B cell (primary cell): ENCODE results near the gene MTFMT. TPM values are rescaled to one million over a fixed set of nuclear protein-coding genes. Genes with fewer than 3 reads are reported as not detected.

Source experiments
- ATAC-seq: fragments of 200-7000 bp; cut with Tn5 transposase; one replicate; pipeline ENCODE4 v1.10.0; 2021; ENCODE audit warnings: low read depth, mild to moderate bottlenecking, moderate number of reproducible peaks, moderate library complexity
- CTCF ChIA-PET: fragments of 350-600 bp; sonication (Branson Sonifier 250); formaldehyde crosslinking; loops from one replicate; lab custom pipeline; 2021; ENCODE audit warnings: antibody characterized with exemption, inconsistent platforms; lab: Charles Lee
- POLR2A ChIA-PET: fragments of 350-600 bp; sonication (Branson Sonifier 250); formaldehyde crosslinking; loops from one replicate; lab custom pipeline; 2021; ENCODE audit warnings: antibody characterized with exemption; lab: Charles Lee
- DNase-seq: peaks from one replicate; pipeline ENCODE4 v3.0.0; 2013
- H2AFZ ChIP-seq: 2 replicates; pipeline ENCODE4 v1.6.1; 2012; ENCODE audit warnings: mild to moderate bottlenecking, low read depth, low read length; ENCODE audit not compliant: insufficient read depth, poor library complexity, severe bottlenecking
- H3K27ac ChIP-seq, 2 donors: 1 replicate in 1 of 2; 2 replicates in 1 of 2; pipeline ENCODE4 v1.5.1; 2012 to 2013; ENCODE audit warnings: low read length in 2 of 2, mild to moderate bottlenecking in 2 of 2, moderate library complexity in 1 of 2
- H3K27me3 ChIP-seq, 4 experiments: fragments of 200-600 bp in 1 of 4; sonication (generic) in 1 of 4; replicated peaks in 1 of 4; 1 replicate in 2 of 4; 2 replicates in 2 of 4; pipeline versions ENCODE4 v1.6.1 to v1.7.0; 2013 to 2016; ENCODE audit warnings: low read length in 3 of 4, mild to moderate bottlenecking in 2 of 4, mixed read lengths in 1 of 4, moderate library complexity in 1 of 4; ENCODE audit not compliant: insufficient read depth in 4 of 4, control insufficient read depth in 3 of 4; ENCODE audit errors: control extremely low read depth in 1 of 4
- H3K36me3 ChIP-seq, 2 experiments: replicated peaks in 1 of 2; 1 replicate in 1 of 2; 2 replicates in 1 of 2; pipeline versions ENCODE4 v1.6.1 to v1.7.1; 2013; ENCODE audit warnings: low read length in 1 of 2; ENCODE audit not compliant: insufficient read depth in 2 of 2, control insufficient read depth in 1 of 2; ENCODE audit errors: control extremely low read depth in 1 of 2, extremely low read depth in 1 of 2
- H3K4me1 ChIP-seq, 2 donors: fragments of 200-600 bp in 1 of 2; sonication (generic) in 1 of 2; 1 replicate in 1 of 2; 2 replicates in 1 of 2; pipeline versions ENCODE4 v1.5.1 to v1.6.1; 2013 to 2017; ENCODE audit warnings: low read length in 2 of 2; ENCODE audit not compliant: control insufficient read depth in 2 of 2, insufficient read depth in 2 of 2
- H3K4me2 ChIP-seq: replicated peaks from 2 replicates; pipeline ENCODE3; 2012; ENCODE audit warnings: mild to moderate bottlenecking, low read depth, low read length; ENCODE audit not compliant: poor library complexity, severe bottlenecking
- H3K4me3 ChIP-seq, 5 experiments: fragments of 200-600 bp in 1 of 5; sonication (generic) in 1 of 5; 1 replicate in 3 of 5; 2 replicates in 2 of 5; pipeline versions ENCODE4 v1.5.1 to v1.7.0; 2011 to 2016; ENCODE audit warnings: low read length in 4 of 5, mild to moderate bottlenecking in 4 of 5, low read depth in 2 of 5, control low read depth in 1 of 5, moderate library complexity in 1 of 5; ENCODE audit not compliant: insufficient read depth in 1 of 5; ENCODE audit errors: control extremely low read depth in 1 of 5, extremely low read depth in 1 of 5
- H3K79me2 ChIP-seq: fragments of 200-600 bp; sonication (generic); one replicate; pipeline ENCODE4 v1.6.0; 2016; ENCODE audit warnings: low read length; ENCODE audit not compliant: control insufficient read depth, insufficient read depth
- H3K9ac ChIP-seq: fragments of 200-600 bp; sonication (generic); 2 replicates; pipeline ENCODE4 v1.6.1; 2017; ENCODE audit warnings: mild to moderate bottlenecking, low read length, moderate library complexity
- H3K9me3 ChIP-seq, 3 donors: one replicate each; pipeline versions ENCODE4 v1.6.1 to v1.7.1; 2013; ENCODE audit warnings: low read length in 2 of 3; ENCODE audit not compliant: control insufficient read depth in 2 of 3, insufficient read depth in 1 of 3; ENCODE audit errors: control extremely low read depth in 1 of 3
- H4K20me1 ChIP-seq: 2 replicates; pipeline ENCODE4 v1.6.0; 2012; ENCODE audit warnings: mild to moderate bottlenecking, low read length; ENCODE audit not compliant: insufficient read depth, control insufficient read depth, poor library complexity, severe bottlenecking
- H3K27ac Mint-ChIP-seq: one replicate; pipeline ENCODE4 v1.8.0; 2021; ENCODE audit warnings: mixed read lengths
- H3K27me3 Mint-ChIP-seq: one replicate; pipeline ENCODE4 v1.8.0; 2021; ENCODE audit warnings: mixed read lengths
- H3K4me1 Mint-ChIP-seq: one replicate; pipeline ENCODE4 v1.8.0; 2021; ENCODE audit warnings: mixed read lengths
- H3K4me3 Mint-ChIP-seq: one replicate; pipeline ENCODE4 v1.8.0; 2021; ENCODE audit warnings: mixed read lengths
- H3K9me3 Mint-ChIP-seq: one replicate; pipeline ENCODE4 v1.8.0; 2022; ENCODE audit warnings: mixed read lengths; ENCODE audit not compliant: insufficient read depth
- EZH2 ChIP-seq: IDR thresholded peaks from 2 replicates; pipeline ENCODE4 v1.6.1; 2012; ENCODE audit warnings: borderline replicate concordance, low read depth, mild to moderate bottlenecking, moderate library complexity, low read length; ENCODE audit not compliant: insufficient read depth, poor library complexity, severe bottlenecking
- WGBS: methylation state at CpG from one replicate; pipeline ENCODE4 v1.1.5; 2013; ENCODE audit warnings: missing lambda C conversion rate; ENCODE audit not compliant: insufficient coverage; 5-methylcytosine and 5-hydroxymethylcytosine counted together
- intact Hi-C: fragments of 100-400 bp; cut with micrococcal nuclease; formaldehyde crosslinking; loops from one replicate; pipeline ENCODE4 v1.10.0; 2022
- polyA plus RNA-seq: library from polyadenylated mRNA; depleted of rRNA; stranded (reverse); fragments of >200 nt; gene quantifications from 2 replicates; pipeline ENCODE4 v1.2.3, GENCODE V29; 2012
- total RNA-seq, 2 donors: library from RNA; stranded (reverse); fragments of 120-200 nt in 1 of 2; gene quantifications; 1 replicate in 1 of 2; 2 replicates in 1 of 2; pipeline versions ENCODE4 v1.2.3 to v1.2.4, GENCODE V29; 2013 to 2022
- TF ChIP-seq, protein P1 (sequence below): fragments of 200-600 bp; IDR thresholded peaks from one replicate; pipeline ENCODE4 v1.8.0; 2022; ENCODE audit warnings: antibody characterized with exemption, mild to moderate bottlenecking

Gene MTFMT
- total and polyA plus RNA-seq, 2 donors (not counting 1 experiment from before 2014, with no cell fraction given), result 10.0 to 14.3 TPM

DNA sequence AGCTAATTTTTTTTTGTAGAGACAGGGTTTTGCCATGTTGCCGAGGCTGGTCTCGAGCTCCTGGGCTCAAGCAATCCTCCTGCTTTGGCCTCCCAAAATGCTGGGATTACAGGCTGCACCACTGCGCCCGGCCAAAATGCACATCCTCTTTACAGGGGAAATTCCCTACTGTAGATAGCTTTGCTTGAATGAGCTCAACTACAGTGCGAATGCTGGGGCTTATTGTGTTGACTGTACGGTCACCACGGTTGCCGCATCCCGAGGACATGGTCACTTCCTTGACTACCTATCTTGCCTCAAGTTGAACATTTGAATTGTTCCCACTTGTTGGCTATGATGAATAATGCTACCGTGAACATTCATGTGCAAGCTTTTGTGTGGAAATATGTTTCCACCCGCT lies 5.3 kb upstream of the MTFMT start:
- Histone ChIP-seq H3K27ac (no peak overlapping the region), H3K36me3 (no peaks in the 10 kb centered on the region), H3K4me3 (no peak overlapping the region), H3K9ac (no peak overlapping the region), H3K79me2 (peaks cover 5% of the 10 kb centered on the region), H4K20me1 (no peaks in the 10 kb centered on the region), H3K4me1 (peaks cover 8 to 20% of the 10 kb centered on the region in 2 donors), H3K27me3 (peaks cover 0 to 3% (median 0%) of the 10 kb centered on the region in 4 experiments), H2AFZ (no peak overlapping the region), H3K4me2 (no peak overlapping the region), H3K9me3 (no peaks in the 10 kb centered on the region)
- ATAC-seq (no peak), DNase-seq (no peak)
- H3K9me3 Mint-ChIP-seq, result no peaks in the 10 kb centered on the region
- no peak overlapping the region for H3K4me3 Mint-ChIP-seq
- no peak overlapping the region for H3K27ac Mint-ChIP-seq
- ChIA-PET POLR2A (interaction anchor here (0.7 kb wide), 1 partner anchor 55 kb away, joined by 5 read pairs; no protein-coding TSS in a partner anchor), CTCF (interaction anchor here (0.7 to 2.7 kb wide), 16 partner anchors 9 to 357 kb away, joined by 3 to 19 read pairs (median 4); partner anchors contain the start of genes CLPX, KBTBD13 and PARP16)
- intact Hi-C loops, result no loop called here
- H3K4me1 Mint-ChIP-seq, result peaks cover 14% of the 10 kb centered on the region
- 97% methylated on average over 9 of the region's 11 CpGs for WGBS
- TF ChIP-seq EZH2, result no peak
- TF ChIP-seq, protein P1, sequence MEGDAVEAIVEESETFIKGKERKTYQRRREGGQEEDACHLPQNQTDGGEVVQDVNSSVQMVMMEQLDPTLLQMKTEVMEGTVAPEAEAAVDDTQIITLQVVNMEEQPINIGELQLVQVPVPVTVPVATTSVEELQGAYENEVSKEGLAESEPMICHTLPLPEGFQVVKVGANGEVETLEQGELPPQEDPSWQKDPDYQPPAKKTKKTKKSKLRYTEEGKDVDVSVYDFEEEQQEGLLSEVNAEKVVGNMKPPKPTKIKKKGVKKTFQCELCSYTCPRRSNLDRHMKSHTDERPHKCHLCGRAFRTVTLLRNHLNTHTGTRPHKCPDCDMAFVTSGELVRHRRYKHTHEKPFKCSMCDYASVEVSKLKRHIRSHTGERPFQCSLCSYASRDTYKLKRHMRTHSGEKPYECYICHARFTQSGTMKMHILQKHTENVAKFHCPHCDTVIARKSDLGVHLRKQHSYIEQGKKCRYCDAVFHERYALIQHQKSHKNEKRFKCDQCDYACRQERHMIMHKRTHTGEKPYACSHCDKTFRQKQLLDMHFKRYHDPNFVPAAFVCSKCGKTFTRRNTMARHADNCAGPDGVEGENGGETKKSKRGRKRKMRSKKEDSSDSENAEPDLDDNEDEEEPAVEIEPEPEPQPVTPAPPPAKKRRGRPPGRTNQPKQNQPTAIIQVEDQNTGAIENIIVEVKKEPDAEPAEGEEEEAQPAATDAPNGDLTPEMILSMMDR, result no peak
- peaks cover 9% of the 10 kb centered on the region for H3K27me3 Mint-ChIP-seq

DNA sequence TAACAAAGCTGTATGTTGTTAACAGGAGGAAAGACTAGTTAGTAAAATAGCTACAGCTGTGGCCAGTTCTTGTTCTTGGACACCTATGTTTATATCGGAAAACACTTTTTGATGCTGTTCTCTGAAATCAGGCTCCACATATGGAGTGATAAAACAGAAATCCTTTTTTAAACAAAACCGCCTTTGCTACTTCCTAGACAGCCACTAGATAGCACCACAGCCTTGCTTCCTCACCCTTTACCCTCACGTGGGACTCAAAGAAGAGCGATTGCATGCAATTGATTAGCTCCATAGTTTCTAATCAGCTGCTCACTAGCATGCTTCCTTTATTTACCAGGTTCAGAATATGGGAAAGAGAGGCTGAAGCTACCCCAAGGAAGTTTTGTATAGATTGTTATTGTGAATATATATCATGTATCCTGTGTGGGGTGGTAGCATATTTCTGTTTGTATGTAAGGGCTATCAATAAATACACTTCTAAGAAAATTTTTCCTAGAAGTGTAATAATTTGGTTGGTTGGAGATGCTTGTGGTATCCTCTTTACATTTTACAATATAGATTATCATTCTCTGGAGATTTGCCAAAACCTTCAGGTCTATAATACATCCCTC lies 4.3 kb upstream of the MTFMT start:
- no peaks in the 10 kb centered on the region for H3K36me3 ChIP-seq
- 0% methylated on average over 3 of the region's 4 CpGs for WGBS
- H3K4me1 ChIP-seq, result peaks cover 8 to 21% of the 10 kb centered on the region in 2 donors
- H3K4me2 ChIP-seq, result peak overlapping the region; percentile 48
- Mint-ChIP-seq H3K27ac (no peak overlapping the region), H3K4me3 (no peak overlapping the region), H3K9me3 (no peaks in the 10 kb centered on the region), H3K4me1 (peaks cover 14% of the 10 kb centered on the region), H3K27me3 (peaks cover 9% of the 10 kb centered on the region)
- H4K20me1 ChIP-seq, result no peaks in the 10 kb centered on the region
- no peak overlapping the region for H3K4me3 ChIP-seq
- no peak for TF ChIP-seq EZH2
- TF ChIP-seq, protein P1, result no peak
- ATAC-seq (no peak), DNase-seq (peak; percentile 63)
- peaks cover 0 to 3% (median 0%) of the 10 kb centered on the region in 4 experiments for H3K27me3 ChIP-seq
- no peaks in the 10 kb centered on the region for H3K9me3 ChIP-seq
- ChIA-PET CTCF (interaction anchor here (0.6 to 2.7 kb wide), 19 partner anchors 8 to 358 kb away, joined by 3 to 19 read pairs (median 4); partner anchors contain the start of genes KBTBD13 and PARP16), POLR2A (interaction anchor here (0.6 to 1.0 kb wide), 2 partner anchors 261 to 271 kb away, joined by 4 to 11 read pairs; partner anchors contain the start of gene RNU5B-1)
- H2AFZ ChIP-seq, result peak overlapping the region; percentile 58
- no peak overlapping the region for H3K9ac ChIP-seq
- intact Hi-C loops, result loop anchor here (1.0 to 2.0 kb wide), 3 partner anchors 15 to 264 kb away; no protein-coding TSS in a partner anchor
- no peak overlapping the region for H3K27ac ChIP-seq
- peaks cover 12% of the 10 kb centered on the region for H3K79me2 ChIP-seq
